CD8-positive, alpha-beta memory T cell (primary cell): ENCODE measurements around the gene FBRSL1. TPM values are rescaled to one million over a fixed set of nuclear protein-coding genes. Genes with fewer than 3 reads are reported as not detected.
"Not testable (repeated sequence)": the region's sequence is repeated elsewhere in the genome, so short reads cannot be mapped to it uniquely, and the experiment has no call there.

Experiments used
- CTCF ChIA-PET: fragments of 350-600 bp; sonication (Branson Sonifier 250); formaldehyde crosslinking; loops from one replicate; lab custom pipeline; 2021; ENCODE audit warnings: antibody characterized with exemption; lab: Charles Lee
- POLR2A ChIA-PET: fragments of 350-600 bp; sonication (Branson Sonifier 250); formaldehyde crosslinking; loops from one replicate; lab custom pipeline; 2021; ENCODE audit warnings: antibody characterized with exemption; lab: Charles Lee
- DNase-seq, 5 donors: peaks; one replicate each; pipeline versions ENCODE4 v3.0.0 to v3.0.0-alpha.2; 2020 to 2022; ENCODE audit warnings: mixed read lengths in 1 of 5
- H3K27ac ChIP-seq: one replicate; pipeline ENCODE4 v1.7.0; 2013; ENCODE audit warnings: low read depth, mild to moderate bottlenecking, low read length, moderate library complexity
- H3K27me3 ChIP-seq: 2 replicates; pipeline ENCODE4 v1.7.0; 2013; ENCODE audit warnings: low read length, mild to moderate bottlenecking; ENCODE audit not compliant: insufficient read depth, poor library complexity, severe bottlenecking
- H3K36me3 ChIP-seq: 2 replicates; pipeline ENCODE4 v1.7.0; 2013; ENCODE audit warnings: mild to moderate bottlenecking, low read length, moderate library complexity; ENCODE audit not compliant: insufficient read depth
- H3K4me1 ChIP-seq: 2 replicates; pipeline ENCODE4 v1.7.0; 2013; ENCODE audit warnings: mild to moderate bottlenecking, low read length, moderate library complexity; ENCODE audit not compliant: insufficient read depth
- H3K4me3 ChIP-seq: 2 replicates; pipeline ENCODE4 v1.7.0; 2013; ENCODE audit warnings: mild to moderate bottlenecking, low read length
- H3K9me3 ChIP-seq: 2 replicates; pipeline ENCODE4 v1.7.0; 2013; ENCODE audit warnings: mild to moderate bottlenecking, low read length
- H3K27ac Mint-ChIP-seq, 8 donors: one replicate each; pipeline ENCODE4 v1.8.0; 2020 to 2021; ENCODE audit warnings: mixed read lengths in 8 of 8, mild to moderate bottlenecking in 6 of 8, inconsistent platforms in 3 of 8, moderate library complexity in 3 of 8
- H3K27me3 Mint-ChIP-seq, 2 donors: one replicate each; pipeline ENCODE4 v1.8.0; 2020 to 2021; ENCODE audit warnings: mixed read lengths in 2 of 2, mild to moderate bottlenecking in 1 of 2, moderate library complexity in 1 of 2
- H3K36me3 Mint-ChIP-seq, 3 donors: one replicate each; pipeline ENCODE4 v1.8.0; 2020 to 2021; ENCODE audit warnings: mixed read lengths in 3 of 3, inconsistent platforms in 1 of 3, mild to moderate bottlenecking in 1 of 3
- H3K4me1 Mint-ChIP-seq, 3 donors: one replicate each; pipeline ENCODE4 v1.8.0; 2020 to 2021; ENCODE audit warnings: mixed read lengths in 3 of 3, inconsistent platforms in 1 of 3, mild to moderate bottlenecking in 1 of 3
- H3K4me3 Mint-ChIP-seq, 7 donors: one replicate each; pipeline ENCODE4 v1.8.0; 2020 to 2021; ENCODE audit warnings: mixed read lengths in 7 of 7, mild to moderate bottlenecking in 6 of 7, moderate library complexity in 4 of 7, inconsistent platforms in 2 of 7
- H3K9me3 Mint-ChIP-seq, 5 donors: one replicate each; pipeline ENCODE4 v1.8.0; 2020 to 2022; ENCODE audit warnings: mixed read lengths in 5 of 5, mild to moderate bottlenecking in 3 of 5, moderate library complexity in 2 of 5, inconsistent platforms in 1 of 5
- polyA plus RNA-seq: library from polyadenylated mRNA; unstranded; fragments of 300-500 nt; fragmentation: Illumina TruSeq; gene quantifications from one replicate; pipeline ENCODE4 v1.2.3, GENCODE V29; 2021
- total RNA-seq, 2 experiments: library from RNA; stranded (reverse); gene quantifications; one replicate each; pipeline ENCODE4 v1.2.3, GENCODE V29; 2021

FBRSL1 gene
- total and polyA plus RNA-seq, 3 experiments from 2014 or later, result 1.4 to 62.1 (median 58.1) TPM

- peaks cover 0 to 1% of the 10 kb centered on the region in 2 donors for H3K27me3 Mint-ChIP-seq
- H3K4me3 ChIP-seq, result no peak overlapping the region
- H3K4me1 ChIP-seq, result no peaks in the 10 kb centered on the region
- no peaks in the 10 kb centered on the region for H3K36me3 ChIP-seq
- no peak overlapping the region for H3K27ac ChIP-seq
- peaks cover under 1 to 7% (median under 1%) of the 10 kb centered on the region in 3 donors for H3K4me1 Mint-ChIP-seq
- no peaks in the 10 kb centered on the region for H3K36me3 Mint-ChIP-seq
- no peaks in the 10 kb centered on the region for H3K9me3 ChIP-seq
- DNase-seq, result no peak
- H3K27me3 ChIP-seq, result no peaks in the 10 kb centered on the region
- H3K4me3 Mint-ChIP-seq, result no peak overlapping the region
- H3K9me3 Mint-ChIP-seq, result peaks cover 0 to 2% (median 0%) of the 10 kb centered on the region in 5 donors
- POLR2A ChIA-PET, result no interaction called here
- H3K27ac Mint-ChIP-seq, result no peak overlapping the region
- CTCF ChIA-PET, result interaction anchor here (0.9 to 1.3 kb wide), 3 partner anchors 33 to 61 kb away, joined by 3 to 4 read pairs (median 3); no protein-coding TSS in a partner anchor
Observed at GRCh38 chr12:132462788-132463187, 27.2 kb upstream of the FBRSL1 start.

GRCh38 chr12:132463284-132463924 is 26.5 kb upstream of the FBRSL1 start:
- H3K4me1 ChIP-seq, H3K9me3 Mint-ChIP-seq, H3K9me3 ChIP-seq, H3K4me3 Mint-ChIP-seq, H3K36me3 Mint-ChIP-seq, H3K27me3 Mint-ChIP-seq, H3K4me3 ChIP-seq, DNase-seq, POLR2A ChIA-PET, H3K36me3 ChIP-seq, H3K27ac ChIP-seq, H3K27ac Mint-ChIP-seq, H3K27me3 ChIP-seq: not testable (repeated sequence)
- CTCF ChIA-PET, result interaction anchor here (0.9 to 1.3 kb wide), 2 partner anchors 33 to 49 kb away, joined by 3 read pairs; no protein-coding TSS in a partner anchor
- H3K4me1 Mint-ChIP-seq, result peaks cover 4 to 14% (median 7%) of the 10 kb centered on the region in 3 donors

- H3K9me3 Mint-ChIP-seq, H3K4me1 ChIP-seq, H3K27ac Mint-ChIP-seq, CTCF ChIA-PET, H3K27me3 Mint-ChIP-seq, H3K36me3 Mint-ChIP-seq, H3K4me3 Mint-ChIP-seq, H3K27me3 ChIP-seq, H3K4me3 ChIP-seq, POLR2A ChIA-PET, H3K36me3 ChIP-seq, H3K27ac ChIP-seq, H3K9me3 ChIP-seq, DNase-seq: not testable (repeated sequence)
- peaks cover 7 to 18% (median 11%) of the 10 kb centered on the region in 3 donors for H3K4me1 Mint-ChIP-seq
Observed at GRCh38 chr12:132464304-132464703, 25.6 kb upstream of the FBRSL1 start.

- Mint-ChIP-seq H3K4me3 (no peak overlapping the region), H3K36me3 (no peaks in the 10 kb centered on the region), H3K9me3 (peaks cover 0 to 2% (median 0%) of the 10 kb centered on the region in 5 donors), H3K27me3 (peaks cover 0 to 1% of the 10 kb centered on the region in 2 donors), H3K4me1 (peaks cover 12 to 23% (median 16%) of the 10 kb centered on the region in 3 donors), H3K27ac (no peak overlapping the region)
- no peak overlapping the region for H3K27ac ChIP-seq
- no peaks in the 10 kb centered on the region for H3K9me3 ChIP-seq
- no peaks in the 10 kb centered on the region for H3K36me3 ChIP-seq
- H3K4me3 ChIP-seq, result no peak overlapping the region
- H3K4me1 ChIP-seq, result peaks cover 8% of the 10 kb centered on the region
- ChIA-PET POLR2A (no interaction called here), CTCF (no interaction called here)
- H3K27me3 ChIP-seq, result no peaks in the 10 kb centered on the region
- DNase-seq, result no peak
Observed at GRCh38 chr12:132464820-132465219, 25.1 kb upstream of the FBRSL1 start.

GRCh38 chr12:132465269-132466190 is 24.4 kb upstream of the FBRSL1 start:
- Histone ChIP-seq H3K27ac (no peak overlapping the region), H3K9me3 (no peaks in the 10 kb centered on the region), H3K36me3 (no peaks in the 10 kb centered on the region), H3K27me3 (no peaks in the 10 kb centered on the region), H3K4me3 (no peak overlapping the region), H3K4me1 (peaks cover 8% of the 10 kb centered on the region)
- Mint-ChIP-seq H3K27me3 (peaks cover 0 to 1% of the 10 kb centered on the region in 2 donors), H3K27ac (peak overlapping the region in 1 of 8 donors; percentile 89), H3K36me3 (no peaks in the 10 kb centered on the region), H3K4me3 (no peak overlapping the region), H3K4me1 (peaks cover 13 to 28% (median 23%) of the 10 kb centered on the region in 3 donors), H3K9me3 (peaks cover 0 to 2% (median 0%) of the 10 kb centered on the region in 5 donors)
- DNase-seq, result no peak
- POLR2A ChIA-PET, result no interaction called here
- CTCF ChIA-PET, result interaction anchor here (1.1 kb wide), 1 partner anchor 50 kb away, joined by 3 read pairs; no protein-coding TSS in a partner anchor

- POLR2A ChIA-PET, result no interaction called here
- DNase-seq, result no peak
- peaks cover 16 to 35% (median 23%) of the 10 kb centered on the region in 3 donors for H3K4me1 Mint-ChIP-seq
- H3K27ac Mint-ChIP-seq, result peak overlapping the region in 2 of 8 donors; percentile 58 to 89
- no peaks in the 10 kb centered on the region for H3K36me3 Mint-ChIP-seq
- Histone ChIP-seq H3K36me3 (no peaks in the 10 kb centered on the region), H3K4me1 (peaks cover 8% of the 10 kb centered on the region), H3K27me3 (no peaks in the 10 kb centered on the region), H3K27ac (no peak overlapping the region), H3K4me3 (no peak overlapping the region), H3K9me3 (no peaks in the 10 kb centered on the region)
- CTCF ChIA-PET, result interaction anchor here (1.1 kb wide), 2 partner anchors 51 to 52 kb away, joined by 3 read pairs; no protein-coding TSS in a partner anchor
- H3K9me3 Mint-ChIP-seq, result peaks cover 0 to 2% (median 0%) of the 10 kb centered on the region in 5 donors
- no peak overlapping the region for H3K4me3 Mint-ChIP-seq
- H3K27me3 Mint-ChIP-seq, result peaks cover 0 to 2% of the 10 kb centered on the region in 2 donors
Observed at GRCh38 chr12:132466241-132467201, 23.4 kb upstream of the FBRSL1 start.

- no peak overlapping the region for H3K4me3 ChIP-seq
- H3K27me3 Mint-ChIP-seq, result peaks cover 0 to 3% of the 10 kb centered on the region in 2 donors
- H3K4me3 Mint-ChIP-seq, result no peak overlapping the region
- ChIA-PET POLR2A (no interaction called here), CTCF (interaction anchor here (1.1 kb wide), 1 partner anchor 53 kb away, joined by 3 read pairs; no protein-coding TSS in a partner anchor)
- H3K9me3 Mint-ChIP-seq, result peaks cover 0 to 2% (median 0%) of the 10 kb centered on the region in 5 donors
- peaks cover 8% of the 10 kb centered on the region for H3K4me1 ChIP-seq
- H3K9me3 ChIP-seq, result no peaks in the 10 kb centered on the region
- H3K36me3 Mint-ChIP-seq, result no peaks in the 10 kb centered on the region
- no peak overlapping the region for H3K27ac Mint-ChIP-seq
- DNase-seq, result no peak
- H3K27me3 ChIP-seq, result no peaks in the 10 kb centered on the region
- H3K4me1 Mint-ChIP-seq, result peaks cover 21 to 38% (median 23%) of the 10 kb centered on the region in 3 donors
- no peaks in the 10 kb centered on the region for H3K36me3 ChIP-seq
- H3K27ac ChIP-seq, result no peak overlapping the region
Observed at GRCh38 chr12:132467511-132467910, 22.4 kb upstream of the FBRSL1 start.
